Neural cell (in vitro differentiated cells): ENCODE results near the gene PARVB. TPM values are rescaled to one million over a fixed set of nuclear protein-coding genes. Genes with fewer than 3 reads are reported as not detected.

Source experiments
- polyA plus RNA-seq: library from polyadenylated mRNA; depleted of rRNA; stranded (reverse); fragments of >200 nt; gene quantifications from 2 replicates; pipeline ENCODE4 v1.2.3, GENCODE V29; 2014

The PARVB gene
- polyA plus RNA-seq, 1 donor from 2014 or later, result 1.2 TPM

Other genes with a start within 250 kb of the PARVB start
- gene EFCAB6, start 212.0 kb upstream of the PARVB start, polyA plus RNA-seq, result 1.3 and 1.4 TPM in 2 replicates
- 182 and 196 TPM in 2 replicates for gene SULT4A1, start 161.8 kb upstream of the PARVB start, polyA plus RNA-seq
- gene PNPLA5, start 132.3 kb upstream of the PARVB start, polyA plus RNA-seq, result not detected in 2 replicates
- 4.5 and 6.5 TPM in 2 replicates for gene PNPLA3, start 100.5 kb upstream of the PARVB start, polyA plus RNA-seq
- gene SAMM50, start 68.9 kb upstream of the PARVB start, polyA plus RNA-seq, result 38.1 and 49.7 TPM in 2 replicates
- gene PARVG, start 156.6 kb downstream of the PARVB start, polyA plus RNA-seq, result not detected in 2 replicates